ENCODE data around the gene SPAG16. TPM values are rescaled to one million over a fixed set of nuclear protein-coding genes. Genes with fewer than 3 reads are reported as not detected.

SPAG16 gene
- total RNA-seq, 1 donor from 2014 or later: 7.6 TPM

DNA sequence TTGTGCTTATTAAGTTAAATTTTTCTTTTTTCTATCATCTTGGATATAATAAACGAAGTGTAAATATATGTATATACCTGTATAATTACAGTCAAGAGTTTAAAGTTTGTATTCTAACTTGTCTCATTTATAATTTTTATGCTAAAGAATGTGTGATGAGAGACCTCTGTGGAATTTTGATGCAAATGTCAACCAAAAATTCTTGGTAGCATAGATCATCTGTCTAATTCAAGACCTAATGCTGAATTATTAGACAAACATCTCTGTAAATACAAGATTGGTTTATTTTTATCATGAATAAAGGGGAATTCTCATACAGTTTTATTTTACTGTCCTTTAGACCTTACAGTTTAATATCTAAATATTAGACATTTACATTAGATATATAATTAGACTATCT lies 977.4 kb downstream of the SPAG16 start:
- TF ChIP-seq, protein P1, sequence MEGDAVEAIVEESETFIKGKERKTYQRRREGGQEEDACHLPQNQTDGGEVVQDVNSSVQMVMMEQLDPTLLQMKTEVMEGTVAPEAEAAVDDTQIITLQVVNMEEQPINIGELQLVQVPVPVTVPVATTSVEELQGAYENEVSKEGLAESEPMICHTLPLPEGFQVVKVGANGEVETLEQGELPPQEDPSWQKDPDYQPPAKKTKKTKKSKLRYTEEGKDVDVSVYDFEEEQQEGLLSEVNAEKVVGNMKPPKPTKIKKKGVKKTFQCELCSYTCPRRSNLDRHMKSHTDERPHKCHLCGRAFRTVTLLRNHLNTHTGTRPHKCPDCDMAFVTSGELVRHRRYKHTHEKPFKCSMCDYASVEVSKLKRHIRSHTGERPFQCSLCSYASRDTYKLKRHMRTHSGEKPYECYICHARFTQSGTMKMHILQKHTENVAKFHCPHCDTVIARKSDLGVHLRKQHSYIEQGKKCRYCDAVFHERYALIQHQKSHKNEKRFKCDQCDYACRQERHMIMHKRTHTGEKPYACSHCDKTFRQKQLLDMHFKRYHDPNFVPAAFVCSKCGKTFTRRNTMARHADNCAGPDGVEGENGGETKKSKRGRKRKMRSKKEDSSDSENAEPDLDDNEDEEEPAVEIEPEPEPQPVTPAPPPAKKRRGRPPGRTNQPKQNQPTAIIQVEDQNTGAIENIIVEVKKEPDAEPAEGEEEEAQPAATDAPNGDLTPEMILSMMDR (IDR thresholded peaks at IDR 0.05): no peak
- Histone ChIP-seq H3K27ac (no peak overlapping the region), H3K4me3 (no peak overlapping the region), H3K27me3 (no peaks in the 10 kb centered on the region), H3K9me3 (no peaks in the 10 kb centered on the region), H3K4me1 (no peaks in the 10 kb centered on the region), H3K36me3 (no peaks in the 10 kb centered on the region)
- intact Hi-C loops (cut with DNase I): no loop called here
- DNase-seq (ENCODE audit: low spot score in 2 of 2): no peak

DNA sequence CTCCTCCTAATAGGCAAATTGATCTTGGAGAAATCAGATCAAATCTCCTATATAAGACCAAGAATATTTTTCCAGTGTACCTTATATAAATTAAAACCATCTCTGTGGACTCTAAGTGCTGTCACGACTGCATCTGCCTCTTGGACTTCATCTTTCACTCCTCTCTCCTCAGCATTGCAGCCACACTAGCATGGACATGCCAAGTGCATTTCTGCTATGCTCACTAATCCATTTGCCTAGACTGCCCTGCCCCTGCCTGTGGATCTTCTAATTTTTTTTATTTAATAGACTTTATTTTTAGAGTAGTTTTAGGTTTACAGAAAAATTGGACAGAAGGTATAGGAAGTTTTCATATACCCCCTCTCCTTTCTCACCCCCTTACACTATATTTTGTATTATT lies 979.9 kb downstream of the SPAG16 start:
- TF ChIP-seq, protein P1 (IDR thresholded peaks at IDR 0.05): no peak
- Histone ChIP-seq H3K4me3 (no peak overlapping the region), H3K36me3 (no peaks in the 10 kb centered on the region), H3K27ac (no peak overlapping the region), H3K27me3 (no peaks in the 10 kb centered on the region), H3K4me1 (no peaks in the 10 kb centered on the region), H3K9me3 (no peaks in the 10 kb centered on the region)
- no peak for DNase-seq (ENCODE audit: low spot score in 2 of 2)
- intact Hi-C loops (cut with DNase I): no loop called here

DNA sequence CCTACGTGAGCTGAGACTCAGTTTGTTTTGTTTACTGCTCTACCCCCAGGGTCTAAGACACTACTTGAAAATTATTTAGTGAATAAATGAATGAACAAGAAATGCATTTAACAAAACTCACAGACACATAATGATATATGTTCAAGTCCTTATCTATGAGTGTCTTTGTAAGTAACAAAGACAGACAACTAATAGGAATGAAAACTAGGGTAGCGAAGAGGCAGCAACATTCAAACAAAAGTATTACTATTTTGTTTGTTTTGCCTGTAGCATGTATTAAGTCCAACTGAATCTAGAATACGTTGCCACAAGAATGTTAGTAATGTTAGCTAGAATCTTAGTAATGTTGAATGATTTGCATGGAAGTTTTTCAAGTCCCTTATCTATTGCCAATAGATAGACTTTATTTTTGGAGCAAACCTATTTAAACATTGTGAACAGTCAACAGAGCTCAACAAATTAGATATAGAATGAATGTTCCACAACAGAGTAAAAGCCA lies 981.8 kb downstream of the SPAG16 start:
- DNase-seq (ENCODE audit: low spot score in 2 of 2): no peak
- no peaks in the 10 kb centered on the region for H3K4me1 ChIP-seq
- TF ChIP-seq, protein P1 (IDR thresholded peaks at IDR 0.05): no peak
- no peaks in the 10 kb centered on the region for H3K27me3 ChIP-seq
- H3K36me3 ChIP-seq: no peaks in the 10 kb centered on the region
- no peak overlapping the region for H3K4me3 ChIP-seq
- H3K9me3 ChIP-seq: no peaks in the 10 kb centered on the region
- intact Hi-C loops (cut with DNase I): no loop called here
- no peak overlapping the region for H3K27ac ChIP-seq

- Histone ChIP-seq H3K36me3 (no peaks in the 10 kb centered on the region), H3K4me1 (no peaks in the 10 kb centered on the region), H3K27ac (no peak overlapping the region), H3K4me3 (no peak overlapping the region), H3K27me3 (no peaks in the 10 kb centered on the region), H3K9me3 (peaks cover 0 to 2% of the 10 kb centered on the region in 2 donors)
- DNase-seq (ENCODE audit: low spot score in 2 of 2): no peak
- intact Hi-C loops (cut with DNase I): no loop called here
- TF ChIP-seq, protein P1 (IDR thresholded peaks at IDR 0.05): no peak
Measured at GRCh38 chr2:214277880-214278279, 993.6 kb downstream of the SPAG16 start.

DNA sequence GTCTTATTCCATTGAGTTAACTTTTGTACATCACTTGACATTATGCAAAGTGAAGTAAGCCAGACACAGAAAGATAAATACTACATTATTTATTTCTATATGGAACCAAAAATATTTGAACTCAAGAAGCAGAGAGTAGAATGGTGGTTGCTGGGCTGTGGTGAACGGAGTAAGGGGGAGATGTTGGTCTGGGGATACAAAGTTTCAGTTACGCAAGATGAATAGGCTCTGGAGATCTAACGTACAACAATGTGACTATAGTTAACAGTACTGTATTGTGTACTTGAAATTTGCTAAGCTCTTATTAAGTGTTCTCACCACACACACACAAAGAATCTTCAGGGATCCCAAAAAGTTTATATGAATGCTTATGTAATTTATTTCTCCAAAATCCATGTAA lies 1001.7 kb downstream of the SPAG16 start:
- TF ChIP-seq, protein P1 (IDR thresholded peaks at IDR 0.05): no peak
- Histone ChIP-seq H3K27ac (no peak overlapping the region), H3K4me1 (no peaks in the 10 kb centered on the region), H3K4me3 (no peak overlapping the region), H3K27me3 (no peaks in the 10 kb centered on the region), H3K36me3 (no peaks in the 10 kb centered on the region), H3K9me3 (no peaks in the 10 kb centered on the region)
- intact Hi-C loops (cut with DNase I): no loop called here
- no peak for DNase-seq (ENCODE audit: low spot score in 2 of 2)

GRCh38 chr2:214293593-214293992 lies 1009.3 kb downstream of the SPAG16 start:
- H3K27me3 ChIP-seq: no peaks in the 10 kb centered on the region
- no peaks in the 10 kb centered on the region for H3K36me3 ChIP-seq
- peaks cover 0 to 11% of the 10 kb centered on the region in 2 donors for H3K9me3 ChIP-seq
- H3K4me3 ChIP-seq: no peak overlapping the region
- no peaks in the 10 kb centered on the region for H3K4me1 ChIP-seq
- DNase-seq (ENCODE audit: low spot score in 2 of 2): no peak
- TF ChIP-seq, protein P1 (IDR thresholded peaks at IDR 0.05): no peak
- intact Hi-C loops (cut with DNase I): no loop called here
- no peak overlapping the region for H3K27ac ChIP-seq
